SK-N-SH (cell line): ENCODE measurements around the gene ZPLD1.

Experiments used
- SMC3 ChIP-seq: IDR thresholded peaks from 2 replicates; pipeline ENCODE4 v1.6.1; 2012; ENCODE audit warnings: low read depth, low read length, improper control_type of control experiment
- TF ChIP-seq, protein P1 (sequence below): fragments of 200-600 bp; sonication (generic); IDR thresholded peaks from 2 replicates; pipeline ENCODE4 v1.6.1; 2017; ENCODE audit warnings: antibody characterized with exemption, mild to moderate bottlenecking, moderate library complexity
- TF ChIP-seq, protein P2 (sequence below): IDR thresholded peaks from 2 replicates; pipeline ENCODE4 v1.6.1; 2012; ENCODE audit warnings: mild to moderate bottlenecking, low read depth, low read length, moderate library complexity

DNA sequence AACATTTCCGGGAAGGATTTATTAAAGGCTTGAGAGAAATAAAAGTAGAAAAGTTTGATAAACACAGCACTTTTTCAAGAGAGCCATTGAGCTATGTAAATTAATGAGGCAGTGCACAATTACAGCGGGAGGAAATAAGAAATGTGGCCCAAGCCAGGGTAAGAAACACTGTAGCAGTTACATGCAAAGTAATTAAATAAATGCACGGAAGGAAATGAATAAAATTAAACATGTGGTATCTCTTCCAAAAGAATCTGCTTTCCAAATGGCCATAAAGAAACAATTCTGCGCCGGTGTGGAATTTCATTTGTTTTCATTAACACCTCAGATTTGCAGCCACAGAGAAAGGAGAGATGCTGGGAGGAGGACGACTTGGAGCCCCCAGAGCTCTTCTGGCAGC, 35.3 kb downstream of the ZPLD1 start:
- TF ChIP-seq, protein P1, sequence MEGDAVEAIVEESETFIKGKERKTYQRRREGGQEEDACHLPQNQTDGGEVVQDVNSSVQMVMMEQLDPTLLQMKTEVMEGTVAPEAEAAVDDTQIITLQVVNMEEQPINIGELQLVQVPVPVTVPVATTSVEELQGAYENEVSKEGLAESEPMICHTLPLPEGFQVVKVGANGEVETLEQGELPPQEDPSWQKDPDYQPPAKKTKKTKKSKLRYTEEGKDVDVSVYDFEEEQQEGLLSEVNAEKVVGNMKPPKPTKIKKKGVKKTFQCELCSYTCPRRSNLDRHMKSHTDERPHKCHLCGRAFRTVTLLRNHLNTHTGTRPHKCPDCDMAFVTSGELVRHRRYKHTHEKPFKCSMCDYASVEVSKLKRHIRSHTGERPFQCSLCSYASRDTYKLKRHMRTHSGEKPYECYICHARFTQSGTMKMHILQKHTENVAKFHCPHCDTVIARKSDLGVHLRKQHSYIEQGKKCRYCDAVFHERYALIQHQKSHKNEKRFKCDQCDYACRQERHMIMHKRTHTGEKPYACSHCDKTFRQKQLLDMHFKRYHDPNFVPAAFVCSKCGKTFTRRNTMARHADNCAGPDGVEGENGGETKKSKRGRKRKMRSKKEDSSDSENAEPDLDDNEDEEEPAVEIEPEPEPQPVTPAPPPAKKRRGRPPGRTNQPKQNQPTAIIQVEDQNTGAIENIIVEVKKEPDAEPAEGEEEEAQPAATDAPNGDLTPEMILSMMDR: no peak
- no peak for TF ChIP-seq SMC3
- TF ChIP-seq, protein P2, sequence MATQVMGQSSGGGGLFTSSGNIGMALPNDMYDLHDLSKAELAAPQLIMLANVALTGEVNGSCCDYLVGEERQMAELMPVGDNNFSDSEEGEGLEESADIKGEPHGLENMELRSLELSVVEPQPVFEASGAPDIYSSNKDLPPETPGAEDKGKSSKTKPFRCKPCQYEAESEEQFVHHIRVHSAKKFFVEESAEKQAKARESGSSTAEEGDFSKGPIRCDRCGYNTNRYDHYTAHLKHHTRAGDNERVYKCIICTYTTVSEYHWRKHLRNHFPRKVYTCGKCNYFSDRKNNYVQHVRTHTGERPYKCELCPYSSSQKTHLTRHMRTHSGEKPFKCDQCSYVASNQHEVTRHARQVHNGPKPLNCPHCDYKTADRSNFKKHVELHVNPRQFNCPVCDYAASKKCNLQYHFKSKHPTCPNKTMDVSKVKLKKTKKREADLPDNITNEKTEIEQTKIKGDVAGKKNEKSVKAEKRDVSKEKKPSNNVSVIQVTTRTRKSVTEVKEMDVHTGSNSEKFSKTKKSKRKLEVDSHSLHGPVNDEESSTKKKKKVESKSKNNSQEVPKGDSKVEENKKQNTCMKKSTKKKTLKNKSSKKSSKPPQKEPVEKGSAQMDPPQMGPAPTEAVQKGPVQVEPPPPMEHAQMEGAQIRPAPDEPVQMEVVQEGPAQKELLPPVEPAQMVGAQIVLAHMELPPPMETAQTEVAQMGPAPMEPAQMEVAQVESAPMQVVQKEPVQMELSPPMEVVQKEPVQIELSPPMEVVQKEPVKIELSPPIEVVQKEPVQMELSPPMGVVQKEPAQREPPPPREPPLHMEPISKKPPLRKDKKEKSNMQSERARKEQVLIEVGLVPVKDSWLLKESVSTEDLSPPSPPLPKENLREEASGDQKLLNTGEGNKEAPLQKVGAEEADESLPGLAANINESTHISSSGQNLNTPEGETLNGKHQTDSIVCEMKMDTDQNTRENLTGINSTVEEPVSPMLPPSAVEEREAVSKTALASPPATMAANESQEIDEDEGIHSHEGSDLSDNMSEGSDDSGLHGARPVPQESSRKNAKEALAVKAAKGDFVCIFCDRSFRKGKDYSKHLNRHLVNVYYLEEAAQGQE: no peak
